GM13976 (cell line): ENCODE data around the gene ATP2B2.

ENCODE experiments used
- DNase-seq: peaks from one replicate; pipeline ENCODE4 v3.0.0; 2012; ENCODE audit warnings: low spot score
- CTCF ChIP-seq: IDR thresholded peaks from 2 replicates; pipeline ENCODE4 v1.5.1; 2012; ENCODE audit warnings: borderline replicate concordance, mild to moderate bottlenecking; ENCODE audit not compliant: insufficient read depth; ENCODE audit errors: extremely low read depth, missing control alignments, control extremely low read depth
- in situ Hi-C: fragments of 300-500 bp; cut with MboI; formaldehyde crosslinking; loops from one replicate; pipeline ENCODE4 v1.12.0; 2022; ENCODE audit warnings: low sequenced_read_pairs, mixed read lengths, inconsistent platforms; ENCODE audit not compliant: unreplicated experiment

ATP2B2 gene

GRCh38 chr3:10329495-10330015, 175.8 kb downstream of the ATP2B2 start:
- in situ Hi-C loops, result no loop called here
- no peak for DNase-seq
- no peak for TF ChIP-seq CTCF

GRCh38 chr3:10328460-10329071, 176.8 kb downstream of the ATP2B2 start:
- DNase-seq, result no peak
- in situ Hi-C loops, result no loop called here
- TF ChIP-seq CTCF, result no peak

- in situ Hi-C loops, result no loop called here
- no peak for TF ChIP-seq CTCF
- DNase-seq, result no peak
Observed at GRCh38 chr3:10327592-10327991, 177.8 kb downstream of the ATP2B2 start.

- no peak for DNase-seq
- in situ Hi-C loops, result no loop called here
- peak; percentile 52 for TF ChIP-seq CTCF
Observed at GRCh38 chr3:10322352-10322710, 183.1 kb downstream of the ATP2B2 start.

- no peak for TF ChIP-seq CTCF
- in situ Hi-C loops, result no loop called here
- DNase-seq, result no peak
Observed at GRCh38 chr3:10321630-10322351, 183.6 kb downstream of the ATP2B2 start.

GRCh38 chr3:10320320-10320677, 185.1 kb downstream of the ATP2B2 start:
- no peak for DNase-seq
- in situ Hi-C loops, result no loop called here
- no peak for TF ChIP-seq CTCF
